Nephron progenitor cell (in vitro differentiated cells): ENCODE data around the gene GRK3.

Experiments
- DNase-seq: peaks from one replicate; pipeline ENCODE4 v3.0.0; 2021
- H3K27ac Mint-ChIP-seq: 2 replicates; pipeline ENCODE4 v1.8.0; 2021; ENCODE audit warnings: mild to moderate bottlenecking, moderate library complexity, mixed read lengths
- H3K27me3 Mint-ChIP-seq: 2 replicates; pipeline ENCODE4 v1.8.0; 2021; ENCODE audit warnings: mild to moderate bottlenecking, low read depth, mixed read lengths; ENCODE audit not compliant: poor library complexity
- H3K36me3 Mint-ChIP-seq: 2 replicates; pipeline ENCODE4 v1.8.0; 2021; ENCODE audit warnings: low read depth, mixed read lengths
- H3K4me1 Mint-ChIP-seq: 2 replicates; pipeline ENCODE4 v1.8.0; 2021; ENCODE audit warnings: mixed read lengths
- H3K4me3 Mint-ChIP-seq: 2 replicates; pipeline ENCODE4 v1.8.0; 2021; ENCODE audit warnings: mild to moderate bottlenecking, moderate library complexity, mixed read lengths
- H3K9me3 Mint-ChIP-seq: 2 replicates; pipeline ENCODE4 v1.8.0; 2021; ENCODE audit warnings: mild to moderate bottlenecking, moderate library complexity, mixed read lengths
- TF ChIP-seq, protein P1 (sequence below): fragments of 200-600 bp; sonication (generic); IDR thresholded peaks from 2 replicates; pipeline ENCODE4 v1.5.0; 2021; ENCODE audit warnings: antibody characterized with exemption

Gene GRK3

GRCh38 chr22:25542720-25543402, 21.6 kb upstream of the GRK3 start:
- peaks cover 12% of the 10 kb centered on the region for H3K36me3 Mint-ChIP-seq
- H3K4me1 Mint-ChIP-seq = peaks cover 40% of the 10 kb centered on the region
- H3K4me3 Mint-ChIP-seq = no peak overlapping the region
- no peak for DNase-seq
- H3K9me3 Mint-ChIP-seq = peaks cover 7% of the 10 kb centered on the region
- H3K27ac Mint-ChIP-seq = no peak overlapping the region
- TF ChIP-seq, protein P1, sequence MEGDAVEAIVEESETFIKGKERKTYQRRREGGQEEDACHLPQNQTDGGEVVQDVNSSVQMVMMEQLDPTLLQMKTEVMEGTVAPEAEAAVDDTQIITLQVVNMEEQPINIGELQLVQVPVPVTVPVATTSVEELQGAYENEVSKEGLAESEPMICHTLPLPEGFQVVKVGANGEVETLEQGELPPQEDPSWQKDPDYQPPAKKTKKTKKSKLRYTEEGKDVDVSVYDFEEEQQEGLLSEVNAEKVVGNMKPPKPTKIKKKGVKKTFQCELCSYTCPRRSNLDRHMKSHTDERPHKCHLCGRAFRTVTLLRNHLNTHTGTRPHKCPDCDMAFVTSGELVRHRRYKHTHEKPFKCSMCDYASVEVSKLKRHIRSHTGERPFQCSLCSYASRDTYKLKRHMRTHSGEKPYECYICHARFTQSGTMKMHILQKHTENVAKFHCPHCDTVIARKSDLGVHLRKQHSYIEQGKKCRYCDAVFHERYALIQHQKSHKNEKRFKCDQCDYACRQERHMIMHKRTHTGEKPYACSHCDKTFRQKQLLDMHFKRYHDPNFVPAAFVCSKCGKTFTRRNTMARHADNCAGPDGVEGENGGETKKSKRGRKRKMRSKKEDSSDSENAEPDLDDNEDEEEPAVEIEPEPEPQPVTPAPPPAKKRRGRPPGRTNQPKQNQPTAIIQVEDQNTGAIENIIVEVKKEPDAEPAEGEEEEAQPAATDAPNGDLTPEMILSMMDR = no peak
- peaks cover 6% of the 10 kb centered on the region for H3K27me3 Mint-ChIP-seq

- no peak overlapping the region for H3K27ac Mint-ChIP-seq
- peaks cover 19% of the 10 kb centered on the region for H3K36me3 Mint-ChIP-seq
- H3K4me1 Mint-ChIP-seq = peaks cover 41% of the 10 kb centered on the region
- no peak overlapping the region for H3K4me3 Mint-ChIP-seq
- TF ChIP-seq, protein P1 = no peak
- no peak for DNase-seq
- H3K27me3 Mint-ChIP-seq = peaks cover 3% of the 10 kb centered on the region
- peaks cover 7% of the 10 kb centered on the region for H3K9me3 Mint-ChIP-seq
Observed at GRCh38 chr22:25545146-25545545, 19.3 kb upstream of the GRK3 start.

GRCh38 chr22:25545672-25546071, 18.8 kb upstream of the GRK3 start:
- TF ChIP-seq, protein P1 = no peak
- H3K36me3 Mint-ChIP-seq = peaks cover 18% of the 10 kb centered on the region
- peaks cover 3% of the 10 kb centered on the region for H3K27me3 Mint-ChIP-seq

DNA sequence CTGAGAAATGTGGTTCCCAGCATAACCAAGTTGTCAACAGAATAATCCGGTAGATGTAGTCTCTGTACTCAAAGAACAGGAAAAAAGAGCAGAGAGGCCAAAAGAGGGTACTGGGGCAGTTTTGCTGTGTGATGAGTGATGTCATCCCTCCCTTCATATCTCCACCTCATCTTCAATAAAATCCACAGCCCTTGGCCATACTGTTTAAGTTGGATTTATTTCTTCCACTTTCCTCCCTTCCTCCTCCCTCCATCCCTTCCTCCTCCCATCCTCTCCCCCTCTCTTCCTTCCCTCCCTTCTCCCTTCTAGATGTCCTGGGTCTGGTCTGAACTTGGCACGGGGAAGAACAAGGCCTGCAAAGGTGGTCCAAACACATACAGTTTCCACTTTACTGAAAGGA, 18.2 kb upstream of the GRK3 start:
- no peak overlapping the region for H3K4me3 Mint-ChIP-seq
- peaks cover 41% of the 10 kb centered on the region for H3K4me1 Mint-ChIP-seq
- TF ChIP-seq, protein P1 = no peak

More at GRCh38 chr22:25545672-25546071, 18.8 kb upstream of the GRK3 start:
- Mint-ChIP-seq H3K4me1 (peaks cover 41% of the 10 kb centered on the region), H3K4me3 (no peak overlapping the region), H3K27ac (no peak overlapping the region), H3K9me3 (peaks cover 7% of the 10 kb centered on the region)
- DNase-seq = no peak

GRCh38 chr22:25546751-25547150, 17.7 kb upstream of the GRK3 start:
- Mint-ChIP-seq H3K36me3 (peaks cover 12% of the 10 kb centered on the region), H3K4me3 (no peak overlapping the region), H3K9me3 (no peaks in the 10 kb centered on the region), H3K27ac (no peak overlapping the region), H3K4me1 (peaks cover 41% of the 10 kb centered on the region), H3K27me3 (peaks cover 3% of the 10 kb centered on the region)
- TF ChIP-seq, protein P1 = no peak
- DNase-seq = no peak

More for the DNA sequence above, 18.2 kb upstream of the GRK3 start:
- Mint-ChIP-seq H3K36me3 (peaks cover 12% of the 10 kb centered on the region), H3K27ac (no peak overlapping the region), H3K27me3 (peaks cover 3% of the 10 kb centered on the region), H3K9me3 (peaks cover 2% of the 10 kb centered on the region)
- DNase-seq = no peak

- H3K36me3 Mint-ChIP-seq = peaks cover 6% of the 10 kb centered on the region
- TF ChIP-seq, protein P1 = no peak
- H3K4me1 Mint-ChIP-seq = peaks cover 33% of the 10 kb centered on the region
- no peak for DNase-seq
- no peak overlapping the region for H3K4me3 Mint-ChIP-seq
- H3K27ac Mint-ChIP-seq = no peak overlapping the region
- H3K9me3 Mint-ChIP-seq = no peaks in the 10 kb centered on the region
- no peaks in the 10 kb centered on the region for H3K27me3 Mint-ChIP-seq
Observed at GRCh38 chr22:25548866-25549464, 15.5 kb upstream of the GRK3 start.
